K562 (cell line): Measurements from ENCODE around the gene ALDH5A1. TPM values are rescaled to one million over a fixed set of nuclear protein-coding genes. Genes with fewer than 3 reads are reported as not detected.

Experiments used
- CBFA2T3 ChIP-seq: fragments of 450-650 bp; IDR thresholded peaks from 2 replicates; pipeline ENCODE4 v1.6.1; 2017
- ELF4 ChIP-seq: fragments of 450-650 bp; formaldehyde crosslinking; IDR thresholded peaks from 2 replicates; pipeline ENCODE4 v1.4.0; 2022; ENCODE audit warnings: missing genetic modification characterization
- NFXL1 ChIP-seq: fragments of 450-650 bp; formaldehyde crosslinking; IDR thresholded peaks from 2 replicates; pipeline ENCODE4 v1.4.0; 2021; ENCODE audit warnings: mild to moderate bottlenecking
- PRMT5 ChIP-seq: sonication (generic); formaldehyde crosslinking; IDR thresholded peaks from 2 replicates; pipeline ENCODE4 v1.5.0; 2020; ENCODE audit warnings: missing genetic modification reagents
- TCF7L2 ChIP-seq: fragments of 150-350 bp; IDR thresholded peaks from 2 replicates; pipeline ENCODE4 v1.6.1; 2016; ENCODE audit warnings: low read depth, mild to moderate bottlenecking, low read length, moderate library complexity
- WHSC1 ChIP-seq: IDR thresholded peaks from one replicate; pipeline ENCODE4 v1.6.1; 2012; ENCODE audit warnings: low read length, control low read depth, inconsistent platforms
- YY1 ChIP-seq, 3 experiments: IDR thresholded peaks; 2 replicates each; pipeline ENCODE4 v1.6.1; 2011; ENCODE audit warnings: low read length in 2 of 3, mild to moderate bottlenecking in 2 of 3, moderate library complexity in 2 of 3, borderline replicate concordance in 1 of 3, control low read depth in 1 of 3, low read depth in 1 of 3; ENCODE audit not compliant: insufficient read depth in 3 of 3, insufficient replicate concordance in 2 of 3, control insufficient read depth in 1 of 3, insufficient read length in 1 of 3; ENCODE audit errors: extremely low read depth in 1 of 3
- ZBED1 ChIP-seq: IDR thresholded peaks from 2 replicates; pipeline ENCODE4 v1.6.1; 2014
- ZNF354B ChIP-seq: fragments of 250-450 bp; sonication (Bioruptor Pico); IDR thresholded peaks from 2 replicates; pipeline ENCODE4 v1.4.0; 2020
- ZSCAN32 ChIP-seq: fragments of 450-650 bp; formaldehyde crosslinking; IDR thresholded peaks from 2 replicates; pipeline ENCODE4 v1.4.0; 2020; ENCODE audit warnings: mild to moderate bottlenecking, moderate library complexity
- polyA plus RNA-seq, 8 experiments: library from polyadenylated mRNA; depleted of rRNA in 4 of 8; stranded (reverse) in 5 of 8; unstranded in 3 of 8; fragments of >200 nt; fragmentation: Nextera tagmentation in 2 of 8; fragmentation: Illumina TruSeq in 1 of 8; extraction: Ambion mirVana in 2 of 8; extraction: Trizol in 1 of 8; gene quantifications; 2 replicates each; pipeline versions ENCODE4 v1.2.1 to v1.2.3, GENCODE V29; 2011 to 2014; ENCODE audit warnings: inconsistent platforms in 1 of 8, missing spikeins in 1 of 8
- total RNA-seq, 7 experiments: library from RNA; depleted of rRNA in 6 of 7; stranded (reverse); fragments of >200 nt in 6 of 7; fragmentation: Illumina TruSeq in 2 of 7; extraction: Trizol in 2 of 7; gene quantifications; 2 replicates each; pipeline versions ENCODE4 v1.2.1 to v1.2.3, GENCODE V29; 2011 to 2021; ENCODE audit warnings: low replicate concordance in 1 of 7
- TF ChIP-seq, protein P1 (sequence below): fragments of 250-450 bp; sonication (Bioruptor Pico); IDR thresholded peaks from 2 replicates; pipeline ENCODE4 v1.5.1; 2021; ENCODE audit warnings: mild to moderate bottlenecking
- TF ChIP-seq, protein P2 (sequence below): IDR thresholded peaks from 3 replicates; pipeline ENCODE4 v1.6.1; 2011; ENCODE audit warnings: borderline replicate concordance, mild to moderate bottlenecking, moderate library complexity; ENCODE audit not compliant: insufficient read length; ENCODE audit errors: extremely low read depth
- TF ChIP-seq, protein P3 (sequence below): fragments of 250-450 bp; sonication (Bioruptor Pico); IDR thresholded peaks from 2 replicates; pipeline ENCODE4 v1.5.0; 2021; ENCODE audit warnings: mild to moderate bottlenecking, borderline replicate concordance
- TF ChIP-seq, protein P4 (sequence below): sonication (generic); formaldehyde crosslinking; IDR thresholded peaks from 2 replicates; pipeline ENCODE4 v1.8.0; 2022; ENCODE audit warnings: missing genetic modification reagents, mild to moderate bottlenecking, borderline replicate concordance
- TF ChIP-seq, protein P5 (sequence below): IDR thresholded peaks from 2 replicates; pipeline ENCODE4 v1.6.1; 2016; ENCODE audit warnings: missing genetic modification characterization, missing compliant biosample characterization

Gene ALDH5A1
- total and polyA plus RNA-seq, 9 of the 15 experiments (the other 6 are each of a cell fraction or from before 2014, with no cell fraction given) = 2.2 to 19.7 (median 9.5) TPM

DNA sequence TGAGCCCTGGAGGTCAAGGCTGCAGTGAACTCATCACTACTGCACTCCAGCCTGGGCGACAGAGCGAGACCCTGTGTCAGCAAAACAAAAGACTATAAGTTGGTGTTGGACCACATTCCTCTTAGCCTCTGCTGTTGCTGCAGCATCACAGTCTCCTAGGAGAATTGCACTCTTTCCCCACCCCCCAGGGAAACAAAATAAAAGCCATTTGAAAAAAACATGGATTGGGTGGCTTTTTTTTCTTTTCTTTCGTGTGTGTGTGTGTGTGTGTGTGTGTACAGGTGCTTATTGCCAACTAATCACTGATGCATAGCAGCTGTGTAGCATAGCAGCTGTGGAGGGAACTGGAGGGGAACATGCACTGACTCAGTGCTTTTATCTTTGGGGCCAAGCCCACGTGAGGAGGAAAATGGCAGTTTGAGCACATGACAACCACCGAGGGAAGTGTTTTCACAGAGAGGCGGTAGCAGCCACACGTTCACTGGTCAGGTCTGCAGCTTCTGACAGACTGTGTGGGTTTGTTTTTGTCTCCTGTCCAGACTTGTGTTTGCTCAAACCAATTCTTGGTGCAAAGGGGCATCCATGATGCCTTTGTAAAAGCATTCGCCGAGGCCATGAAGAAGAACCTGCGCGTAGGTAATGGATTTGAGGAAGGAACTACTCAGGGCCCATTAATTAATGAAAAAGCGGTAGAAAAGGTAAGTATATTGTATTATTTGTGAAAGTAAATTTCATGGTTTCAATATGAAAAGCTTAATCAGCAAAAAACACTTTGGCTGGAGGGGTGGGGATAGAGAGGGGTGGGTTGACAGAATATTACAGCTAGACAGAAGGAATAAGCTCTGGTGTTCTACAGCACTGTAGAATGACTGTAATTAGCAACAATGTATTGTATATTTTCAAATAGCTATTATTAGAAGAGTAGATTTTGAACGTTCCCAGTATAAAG, 27.7 kb downstream of the ALDH5A1 start (continued):
- peak in 2 of 3 experiments; percentile 28 to 40 for TF ChIP-seq YY1 (IDR thresholded peaks at IDR 0.05; ENCODE audit: borderline replicate concordance in 1 of 3, control insufficient read depth in 1 of 3, extremely low read depth in 1 of 3, insufficient read depth in 3 of 3, insufficient read length in 1 of 3, insufficient replicate concordance in 2 of 3, low read depth in 1 of 3, low read length in 2 of 3)
- TF ChIP-seq ELF4 = no peak
- TF ChIP-seq PRMT5 (CRISPR knock-in tag) = no peak
- TF ChIP-seq, protein P1, sequence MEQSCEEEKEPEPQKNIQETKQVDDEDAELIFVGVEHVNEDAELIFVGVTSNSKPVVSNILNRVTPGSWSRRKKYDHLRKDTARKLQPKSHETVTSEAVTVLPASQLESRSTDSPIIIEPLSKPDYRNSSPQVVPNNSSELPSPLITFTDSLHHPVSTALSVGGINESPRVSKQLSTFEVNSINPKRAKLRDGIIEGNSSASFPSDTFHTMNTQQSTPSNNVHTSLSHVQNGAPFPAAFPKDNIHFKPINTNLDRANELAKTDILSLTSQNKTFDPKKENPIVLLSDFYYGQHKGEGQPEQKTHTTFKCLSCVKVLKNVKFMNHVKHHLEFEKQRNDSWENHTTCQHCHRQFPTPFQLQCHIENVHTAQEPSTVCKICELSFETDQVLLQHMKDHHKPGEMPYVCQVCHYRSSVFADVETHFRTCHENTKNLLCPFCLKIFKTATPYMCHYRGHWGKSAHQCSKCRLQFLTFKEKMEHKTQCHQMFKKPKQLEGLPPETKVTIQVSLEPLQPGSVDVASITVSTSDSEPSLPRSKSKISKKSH (CRISPR knock-in tag) = no peak
- no peak for TF ChIP-seq WHSC1
- TF ChIP-seq, protein P2, sequence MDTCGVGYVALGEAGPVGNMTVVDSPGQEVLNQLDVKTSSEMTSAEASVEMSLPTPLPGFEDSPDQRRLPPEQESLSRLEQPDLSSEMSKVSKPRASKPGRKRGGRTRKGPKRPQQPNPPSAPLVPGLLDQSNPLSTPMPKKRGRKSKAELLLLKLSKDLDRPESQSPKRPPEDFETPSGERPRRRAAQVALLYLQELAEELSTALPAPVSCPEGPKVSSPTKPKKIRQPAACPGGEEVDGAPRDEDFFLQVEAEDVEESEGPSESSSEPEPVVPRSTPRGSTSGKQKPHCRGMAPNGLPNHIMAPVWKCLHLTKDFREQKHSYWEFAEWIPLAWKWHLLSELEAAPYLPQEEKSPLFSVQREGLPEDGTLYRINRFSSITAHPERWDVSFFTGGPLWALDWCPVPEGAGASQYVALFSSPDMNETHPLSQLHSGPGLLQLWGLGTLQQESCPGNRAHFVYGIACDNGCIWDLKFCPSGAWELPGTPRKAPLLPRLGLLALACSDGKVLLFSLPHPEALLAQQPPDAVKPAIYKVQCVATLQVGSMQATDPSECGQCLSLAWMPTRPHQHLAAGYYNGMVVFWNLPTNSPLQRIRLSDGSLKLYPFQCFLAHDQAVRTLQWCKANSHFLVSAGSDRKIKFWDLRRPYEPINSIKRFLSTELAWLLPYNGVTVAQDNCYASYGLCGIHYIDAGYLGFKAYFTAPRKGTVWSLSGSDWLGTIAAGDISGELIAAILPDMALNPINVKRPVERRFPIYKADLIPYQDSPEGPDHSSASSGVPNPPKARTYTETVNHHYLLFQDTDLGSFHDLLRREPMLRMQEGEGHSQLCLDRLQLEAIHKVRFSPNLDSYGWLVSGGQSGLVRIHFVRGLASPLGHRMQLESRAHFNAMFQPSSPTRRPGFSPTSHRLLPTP = no peak
- TF ChIP-seq ZSCAN32 (CRISPR knock-in tag) = no peak
- TF ChIP-seq ZNF354B = no peak
- TF ChIP-seq, protein P3, sequence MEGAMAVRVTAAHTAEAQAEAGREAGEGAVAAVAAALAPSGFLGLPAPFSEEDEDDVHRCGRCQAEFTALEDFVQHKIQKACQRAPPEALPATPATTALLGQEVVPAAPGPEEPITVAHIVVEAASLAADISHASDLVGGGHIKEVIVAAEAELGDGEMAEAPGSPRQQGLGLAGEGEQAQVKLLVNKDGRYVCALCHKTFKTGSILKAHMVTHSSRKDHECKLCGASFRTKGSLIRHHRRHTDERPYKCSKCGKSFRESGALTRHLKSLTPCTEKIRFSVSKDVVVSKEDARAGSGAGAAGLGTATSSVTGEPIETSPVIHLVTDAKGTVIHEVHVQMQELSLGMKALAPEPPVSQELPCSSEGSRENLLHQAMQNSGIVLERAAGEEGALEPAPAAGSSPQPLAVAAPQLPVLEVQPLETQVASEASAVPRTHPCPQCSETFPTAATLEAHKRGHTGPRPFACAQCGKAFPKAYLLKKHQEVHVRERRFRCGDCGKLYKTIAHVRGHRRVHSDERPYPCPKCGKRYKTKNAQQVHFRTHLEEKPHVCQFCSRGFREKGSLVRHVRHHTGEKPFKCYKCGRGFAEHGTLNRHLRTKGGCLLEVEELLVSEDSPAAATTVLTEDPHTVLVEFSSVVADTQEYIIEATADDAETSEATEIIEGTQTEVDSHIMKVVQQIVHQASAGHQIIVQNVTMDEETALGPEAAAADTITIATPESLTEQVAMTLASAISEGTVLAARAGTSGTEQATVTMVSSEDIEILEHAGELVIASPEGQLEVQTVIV (CRISPR knock-in tag) = no peak
- TF ChIP-seq ZBED1 = no peak
- no peak for TF ChIP-seq TCF7L2
- TF ChIP-seq, protein P4, sequence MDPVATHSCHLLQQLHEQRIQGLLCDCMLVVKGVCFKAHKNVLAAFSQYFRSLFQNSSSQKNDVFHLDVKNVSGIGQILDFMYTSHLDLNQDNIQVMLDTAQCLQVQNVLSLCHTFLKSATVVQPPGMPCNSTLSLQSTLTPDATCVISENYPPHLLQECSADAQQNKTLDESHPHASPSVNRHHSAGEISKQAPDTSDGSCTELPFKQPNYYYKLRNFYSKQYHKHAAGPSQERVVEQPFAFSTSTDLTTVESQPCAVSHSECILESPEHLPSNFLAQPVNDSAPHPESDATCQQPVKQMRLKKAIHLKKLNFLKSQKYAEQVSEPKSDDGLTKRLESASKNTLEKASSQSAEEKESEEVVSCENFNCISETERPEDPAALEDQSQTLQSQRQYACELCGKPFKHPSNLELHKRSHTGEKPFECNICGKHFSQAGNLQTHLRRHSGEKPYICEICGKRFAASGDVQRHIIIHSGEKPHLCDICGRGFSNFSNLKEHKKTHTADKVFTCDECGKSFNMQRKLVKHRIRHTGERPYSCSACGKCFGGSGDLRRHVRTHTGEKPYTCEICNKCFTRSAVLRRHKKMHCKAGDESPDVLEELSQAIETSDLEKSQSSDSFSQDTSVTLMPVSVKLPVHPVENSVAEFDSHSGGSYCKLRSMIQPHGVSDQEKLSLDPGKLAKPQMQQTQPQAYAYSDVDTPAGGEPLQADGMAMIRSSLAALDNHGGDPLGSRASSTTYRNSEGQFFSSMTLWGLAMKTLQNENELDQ (CRISPR knock-in tag) = no peak
- peak; percentile 65 for TF ChIP-seq CBFA2T3
- 0 out of 2 replicates have a peak, but pooled peaks have one; percentile 70 for TF ChIP-seq NFXL1 (CRISPR knock-in tag)
- TF ChIP-seq, protein P5, sequence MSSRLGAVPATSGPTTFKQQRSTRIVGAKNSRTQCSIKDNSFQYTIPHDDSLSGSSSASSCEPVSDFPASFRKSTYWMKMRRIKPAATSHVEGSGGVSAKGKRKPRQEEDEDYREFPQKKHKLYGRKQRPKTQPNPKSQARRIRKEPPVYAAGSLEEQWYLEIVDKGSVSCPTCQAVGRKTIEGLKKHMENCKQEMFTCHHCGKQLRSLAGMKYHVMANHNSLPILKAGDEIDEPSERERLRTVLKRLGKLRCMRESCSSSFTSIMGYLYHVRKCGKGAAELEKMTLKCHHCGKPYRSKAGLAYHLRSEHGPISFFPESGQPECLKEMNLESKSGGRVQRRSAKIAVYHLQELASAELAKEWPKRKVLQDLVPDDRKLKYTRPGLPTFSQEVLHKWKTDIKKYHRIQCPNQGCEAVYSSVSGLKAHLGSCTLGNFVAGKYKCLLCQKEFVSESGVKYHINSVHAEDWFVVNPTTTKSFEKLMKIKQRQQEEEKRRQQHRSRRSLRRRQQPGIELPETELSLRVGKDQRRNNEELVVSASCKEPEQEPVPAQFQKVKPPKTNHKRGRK (tag) = no peak
